ENCODE measurements around the gene COL13A1.
A peak's percentile ranks its signal among the peaks of the same experiment; 100 is the strongest.

Gene COL13A1

DNA sequence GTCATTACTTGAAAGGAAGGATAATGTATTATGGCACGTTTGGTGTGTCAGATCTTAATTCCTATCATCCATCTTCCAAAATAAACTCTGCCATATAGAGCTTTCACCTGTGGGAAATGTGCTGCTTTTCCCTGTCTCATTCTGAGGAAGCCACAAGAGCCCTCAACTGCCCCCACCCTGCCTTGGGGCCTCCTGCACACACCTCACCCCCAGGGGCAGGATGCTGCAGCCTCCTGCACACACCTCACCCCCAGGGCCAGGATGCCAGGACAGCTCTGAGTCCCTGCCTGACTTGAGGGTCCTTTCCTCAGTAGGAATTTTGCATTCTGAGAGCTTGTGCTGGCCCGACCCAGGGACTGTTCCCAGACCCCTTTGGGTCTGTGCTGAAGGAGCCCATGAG, 67.1 kb downstream of the COL13A1 start:
- DNase-seq (ENCODE audit: low spot score), result no peak

DNA sequence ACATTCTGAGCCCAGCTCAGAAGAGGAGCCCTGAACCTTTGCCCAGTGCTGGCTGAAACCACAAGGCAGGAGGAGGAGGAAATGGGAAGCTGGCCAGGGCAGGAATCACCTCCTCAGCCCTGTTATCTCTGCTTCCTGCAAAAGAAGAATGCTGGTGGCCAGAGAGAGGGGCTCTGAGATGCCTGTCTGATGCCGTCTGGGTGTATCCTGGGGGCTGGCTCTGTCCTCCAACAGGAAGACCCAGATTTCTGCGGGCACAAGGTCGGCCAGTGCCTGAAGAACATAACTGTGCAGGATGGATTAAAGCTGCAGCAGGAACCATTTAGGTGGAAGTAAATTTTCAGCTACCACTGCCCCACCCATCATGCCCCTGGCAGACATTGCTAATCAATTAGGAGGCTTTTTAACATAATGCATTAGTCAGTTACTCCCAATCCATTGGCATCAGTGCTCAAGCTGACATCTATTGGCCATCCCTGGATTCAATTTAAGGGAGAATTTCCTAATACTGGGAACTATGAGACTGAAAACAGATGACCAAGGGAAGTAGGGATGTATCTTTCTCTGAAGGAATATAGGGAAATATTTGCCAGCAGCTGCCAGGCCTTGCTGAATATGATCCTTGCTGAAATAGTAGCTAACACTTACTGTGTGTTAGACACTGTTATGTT, 67.7 kb downstream of the COL13A1 start:
- DNase-seq (ENCODE audit: low spot score), result peak; percentile 74

DNA sequence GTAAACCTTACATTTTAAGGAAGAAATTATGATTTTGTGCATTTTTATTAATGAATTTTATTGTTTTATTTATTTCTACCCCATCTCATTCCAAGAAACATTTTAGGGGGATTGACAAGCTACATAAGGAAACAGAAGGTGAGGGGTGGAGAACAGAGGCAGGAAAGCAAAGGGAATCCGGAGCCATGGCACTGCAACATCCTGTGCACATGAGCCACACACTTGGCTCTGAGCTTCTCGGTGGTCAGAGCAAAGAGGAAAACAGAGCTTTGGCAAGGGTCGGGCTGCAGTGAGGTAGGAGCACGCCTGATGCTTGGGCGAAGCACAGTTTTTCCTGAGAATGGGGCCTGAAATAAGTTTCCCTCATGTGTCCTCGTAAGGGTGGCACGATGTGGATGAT, 68.9 kb downstream of the COL13A1 start:
- DNase-seq (ENCODE audit: low spot score), result no peak

DNA sequence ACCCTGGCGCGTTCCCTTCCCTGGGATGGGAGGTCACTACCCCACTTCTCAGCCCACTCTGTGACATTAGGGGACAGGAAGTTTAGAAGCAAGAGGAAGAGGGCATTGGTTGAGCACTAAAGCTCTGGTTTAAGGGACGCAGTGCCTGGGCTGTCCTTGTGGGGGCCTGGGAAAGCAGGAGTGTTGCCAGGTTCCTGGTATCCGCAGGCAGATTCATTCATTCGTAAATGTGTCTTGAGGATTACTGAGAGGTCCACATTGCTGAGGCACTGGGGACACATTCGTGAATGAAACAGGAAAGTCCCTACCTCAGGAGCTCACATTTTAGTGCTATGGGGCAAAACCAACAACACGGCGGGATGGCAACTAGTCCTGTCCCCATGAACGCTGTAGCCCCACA, 69.4 kb downstream of the COL13A1 start:
- DNase-seq (ENCODE audit: low spot score), result no peak

DNA sequence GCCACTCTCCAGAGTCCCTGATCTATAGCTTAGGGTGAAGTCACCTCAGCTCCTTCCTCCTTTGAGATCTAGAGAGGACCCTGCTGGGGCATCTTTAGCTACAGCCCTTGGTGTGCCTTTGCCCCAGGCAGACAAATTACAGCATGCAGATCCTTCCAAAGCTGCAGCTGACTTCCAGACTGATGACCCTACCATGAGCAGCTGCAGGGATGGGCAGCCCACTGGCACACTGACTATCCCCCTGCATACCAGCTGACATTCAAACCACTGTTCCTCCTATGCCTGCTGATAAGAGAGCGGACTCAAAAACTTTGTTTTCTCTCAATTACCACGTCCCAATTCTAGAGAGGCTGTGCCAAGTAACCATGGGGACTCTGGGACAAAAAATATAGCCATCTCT, 70.6 kb downstream of the COL13A1 start:
- no peak for DNase-seq (ENCODE audit: low spot score)

DNA sequence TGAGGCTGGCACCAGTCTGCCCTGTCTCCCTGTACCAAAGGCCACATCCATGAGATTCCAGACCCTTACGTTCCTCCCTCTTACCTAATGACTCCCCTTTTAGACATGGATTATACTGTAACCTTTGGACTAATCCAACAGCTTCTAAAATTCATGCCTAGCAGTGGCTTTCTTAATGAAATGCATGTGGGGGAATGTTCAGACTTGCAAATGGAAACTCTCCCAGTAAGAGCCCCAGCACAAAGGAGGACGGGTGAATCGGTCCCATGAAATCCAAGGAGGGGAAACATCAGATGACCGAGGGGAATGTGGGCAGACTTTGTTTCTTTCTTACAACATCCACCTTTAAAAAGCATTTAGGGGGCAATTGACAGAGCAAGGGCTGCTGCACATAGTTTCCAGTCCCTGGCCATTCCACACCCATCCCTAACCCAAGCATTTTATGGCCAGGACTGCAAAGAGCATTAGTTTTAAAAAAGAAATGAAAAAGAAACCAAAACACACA, 71.5 kb downstream of the COL13A1 start:
- DNase-seq (ENCODE audit: low spot score), result no peak

DNA sequence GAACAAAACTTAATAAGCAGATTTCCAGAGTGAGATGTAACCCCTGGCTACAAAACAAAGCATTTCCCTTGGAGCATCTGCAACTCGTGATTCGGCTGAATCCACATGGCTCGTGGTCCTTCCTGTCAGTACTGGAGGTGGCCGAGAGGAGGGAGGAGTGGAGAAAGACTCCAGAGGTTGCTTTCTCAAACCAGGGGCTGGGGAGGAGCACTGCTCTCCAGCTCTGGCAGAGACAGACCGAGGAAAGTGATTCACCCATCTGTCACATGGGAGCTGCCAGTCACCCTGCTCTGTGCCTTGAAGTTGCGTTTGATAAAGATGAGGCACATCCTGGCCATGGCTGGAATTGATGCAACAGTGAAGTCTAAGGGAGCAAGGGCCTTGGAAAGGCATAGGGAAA, 72.7 kb downstream of the COL13A1 start:
- DNase-seq (ENCODE audit: low spot score), result peak; percentile 80

DNA sequence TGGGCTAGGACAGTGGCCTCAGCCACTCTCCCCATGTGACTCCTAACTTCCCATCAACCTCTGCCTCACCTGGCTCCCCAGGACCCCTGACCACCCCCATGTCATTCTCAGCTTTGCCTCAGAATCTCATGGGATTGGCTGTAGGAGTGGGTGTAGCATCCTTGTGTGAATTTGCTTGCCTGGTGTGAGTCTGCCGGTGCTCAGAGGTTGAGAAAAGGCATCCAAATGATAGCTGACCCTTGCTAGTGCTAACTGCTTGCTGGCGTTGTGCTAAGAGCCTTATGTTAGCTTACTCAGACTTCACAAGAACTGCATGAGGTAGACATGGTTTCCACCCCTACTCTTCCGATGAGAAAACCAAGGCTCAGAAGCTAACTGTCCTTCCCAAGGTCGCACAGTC, 74.2 kb downstream of the COL13A1 start:
- no peak for DNase-seq (ENCODE audit: low spot score)

DNA sequence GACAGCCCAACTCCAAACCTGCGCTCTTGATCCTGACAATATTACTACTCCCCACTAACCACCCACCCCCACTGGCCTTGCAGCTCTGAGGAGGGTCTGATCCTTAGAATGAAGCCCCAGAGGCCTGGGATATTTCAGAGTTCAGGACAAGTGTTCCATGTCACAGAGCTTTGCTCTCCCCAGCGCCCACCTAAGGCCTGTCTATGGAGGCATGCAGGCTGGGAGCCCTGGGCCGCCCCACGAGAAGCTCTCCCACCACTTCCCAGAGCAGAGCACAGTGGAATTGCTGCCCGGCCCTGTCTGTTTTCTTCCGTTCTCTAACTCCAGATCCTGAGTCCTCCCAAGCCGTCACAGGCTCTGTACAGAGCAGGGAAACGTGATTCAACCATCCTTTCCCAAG, 74.6 kb downstream of the COL13A1 start:
- no peak for DNase-seq (ENCODE audit: low spot score)

DNA sequence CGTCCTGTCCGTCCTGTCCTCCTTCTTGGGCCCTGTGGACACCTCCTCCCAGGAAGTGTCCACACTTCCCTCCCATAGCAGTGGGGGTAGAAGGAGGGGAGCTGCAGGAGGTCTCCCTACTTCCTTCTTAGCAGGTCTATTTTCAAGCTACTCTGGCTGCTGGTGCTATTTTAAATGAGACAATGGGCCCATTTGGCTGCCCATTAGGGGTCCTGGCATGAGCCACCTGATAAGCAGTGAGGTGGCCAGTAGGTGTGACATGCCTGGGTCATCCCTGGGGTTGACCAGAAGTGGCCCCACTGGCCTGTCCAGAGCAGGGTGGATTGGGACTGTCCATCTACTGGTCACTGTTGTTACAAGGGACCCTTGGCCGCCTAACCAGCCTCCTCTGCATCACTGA, 75.2 kb downstream of the COL13A1 start:
- no peak for DNase-seq (ENCODE audit: low spot score)

DNA sequence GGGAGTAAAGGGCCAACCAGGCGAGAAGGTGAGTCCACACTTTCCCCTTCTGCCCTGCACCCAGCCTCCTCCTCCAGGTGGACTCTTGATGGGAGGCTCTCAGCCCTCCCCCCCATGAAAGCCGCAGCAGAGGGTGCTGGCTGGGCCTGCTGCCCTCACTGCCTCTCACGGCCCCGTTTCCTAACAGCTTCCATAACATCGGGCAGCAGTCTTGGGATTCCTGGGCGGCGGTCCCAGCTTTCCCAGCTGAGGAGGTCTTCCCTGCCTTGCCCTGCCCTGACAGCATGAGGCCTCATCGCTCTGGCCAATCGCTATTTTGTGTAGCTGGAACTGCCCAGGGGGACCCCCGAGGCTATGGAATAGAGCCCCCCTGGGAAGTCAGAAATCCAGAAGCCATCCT, 76.3 kb downstream of the COL13A1 start:
- no peak for DNase-seq (ENCODE audit: low spot score)

DNA sequence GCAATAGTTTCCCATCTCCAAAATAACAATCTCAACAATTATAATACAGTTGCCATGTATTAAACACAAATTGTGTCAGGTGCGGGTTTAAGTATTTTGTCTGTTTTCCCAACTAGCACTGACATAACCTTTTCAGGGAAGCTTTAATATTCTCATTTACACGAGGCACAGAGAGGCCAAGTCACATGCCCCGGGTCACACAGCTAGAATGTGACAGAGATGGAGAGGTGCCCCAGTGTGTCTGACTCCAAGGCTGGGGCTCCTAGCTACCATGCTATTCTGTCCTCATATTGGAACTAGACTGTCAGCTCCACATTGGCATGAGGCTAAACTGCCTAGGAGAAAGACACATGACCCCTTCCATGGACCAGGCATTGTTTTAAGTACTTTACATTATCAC, 77.2 kb downstream of the COL13A1 start:
- DNase-seq (ENCODE audit: low spot score), result no peak

DNA sequence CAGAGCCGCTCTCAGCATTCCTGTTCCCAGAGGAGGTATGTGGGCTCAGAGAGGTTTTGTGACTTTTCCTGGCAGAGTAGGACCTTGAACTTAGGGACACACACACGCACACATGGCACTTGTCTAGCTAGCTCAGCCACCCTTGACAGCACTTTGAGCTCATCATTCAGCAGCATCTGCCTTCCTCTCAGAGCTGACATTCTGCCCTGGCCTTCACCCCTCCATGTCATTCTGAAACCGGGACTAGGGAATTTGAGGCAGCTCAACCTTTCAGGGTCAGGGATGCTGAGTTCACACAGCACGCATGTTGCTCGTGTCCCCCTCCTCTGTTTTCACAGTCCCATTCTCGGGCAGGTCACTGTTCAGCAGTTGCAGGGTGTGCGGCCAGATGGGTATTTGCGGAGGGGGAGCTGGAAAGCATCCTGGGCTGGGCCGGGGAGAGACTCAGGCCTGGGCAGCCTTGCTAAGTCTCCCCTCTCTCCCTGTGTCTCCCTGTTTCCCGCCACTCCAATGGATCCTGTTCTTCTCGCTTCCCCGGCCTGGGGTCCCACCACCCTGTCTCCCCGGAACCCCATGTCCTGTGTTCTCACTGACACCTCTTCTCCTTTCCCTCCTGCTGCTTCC, 78.0 kb downstream of the COL13A1 start:
- no peak for DNase-seq (ENCODE audit: low spot score)

DNA sequence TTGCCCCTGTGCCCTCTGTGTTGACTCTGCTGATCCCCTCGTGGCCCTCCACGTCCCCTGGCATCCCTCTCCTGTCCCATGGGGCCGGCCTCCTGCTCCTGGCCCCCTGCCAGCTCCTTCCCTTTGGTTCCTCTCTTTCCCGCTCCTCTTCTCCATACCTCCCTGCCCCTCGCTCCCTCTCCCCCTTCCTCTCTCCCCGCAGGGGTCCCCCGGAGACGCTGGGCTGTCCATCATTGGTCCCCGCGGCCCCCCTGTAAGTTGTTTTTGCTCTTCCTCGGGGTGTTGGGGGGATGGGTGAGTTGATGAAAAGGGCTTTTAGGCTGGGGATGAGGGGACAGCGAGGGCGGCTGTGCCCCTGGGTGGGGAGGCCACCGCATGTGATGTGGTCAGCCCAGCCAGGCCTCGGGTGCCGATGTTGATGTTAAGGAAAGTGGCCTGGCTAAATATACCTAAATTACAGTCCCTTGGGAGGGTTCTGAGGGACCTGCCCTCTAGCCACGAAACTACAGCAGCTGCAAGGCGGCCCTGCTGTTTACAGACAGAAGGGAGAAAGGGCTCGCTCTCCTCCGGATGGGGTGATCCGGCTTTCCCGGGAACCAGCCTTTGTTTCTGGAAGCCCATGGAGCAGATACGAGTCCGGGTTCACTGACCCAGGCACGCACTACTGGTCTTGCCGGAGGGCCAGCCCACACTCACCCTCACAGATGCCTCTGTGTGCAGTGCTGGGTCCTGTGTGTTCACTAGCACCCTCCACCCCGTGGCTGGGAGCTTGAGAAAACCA, 78.8 kb downstream of the COL13A1 start:
- no peak for DNase-seq (ENCODE audit: low spot score)

DNA sequence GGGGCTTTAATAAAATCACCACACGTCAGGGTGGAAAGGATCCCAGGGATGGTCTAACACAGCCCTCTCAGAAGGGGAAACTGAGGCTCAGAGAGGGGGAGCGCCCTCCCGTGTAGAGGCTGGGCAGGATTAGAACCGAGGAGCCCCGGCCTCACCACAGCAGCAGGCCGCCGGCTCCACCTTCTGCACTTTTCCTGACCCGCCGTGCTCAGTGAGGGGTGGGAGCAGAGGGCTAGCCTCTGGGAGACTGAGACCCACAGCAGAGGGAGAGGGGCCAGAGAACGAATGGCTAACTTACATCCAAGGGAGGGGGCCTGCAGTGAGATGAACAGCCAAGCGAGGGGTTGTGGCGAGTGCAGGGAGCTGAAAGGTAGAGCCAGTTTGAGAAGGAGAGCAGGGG, 79.5 kb downstream of the COL13A1 start:
- DNase-seq (ENCODE audit: low spot score), result no peak

DNA sequence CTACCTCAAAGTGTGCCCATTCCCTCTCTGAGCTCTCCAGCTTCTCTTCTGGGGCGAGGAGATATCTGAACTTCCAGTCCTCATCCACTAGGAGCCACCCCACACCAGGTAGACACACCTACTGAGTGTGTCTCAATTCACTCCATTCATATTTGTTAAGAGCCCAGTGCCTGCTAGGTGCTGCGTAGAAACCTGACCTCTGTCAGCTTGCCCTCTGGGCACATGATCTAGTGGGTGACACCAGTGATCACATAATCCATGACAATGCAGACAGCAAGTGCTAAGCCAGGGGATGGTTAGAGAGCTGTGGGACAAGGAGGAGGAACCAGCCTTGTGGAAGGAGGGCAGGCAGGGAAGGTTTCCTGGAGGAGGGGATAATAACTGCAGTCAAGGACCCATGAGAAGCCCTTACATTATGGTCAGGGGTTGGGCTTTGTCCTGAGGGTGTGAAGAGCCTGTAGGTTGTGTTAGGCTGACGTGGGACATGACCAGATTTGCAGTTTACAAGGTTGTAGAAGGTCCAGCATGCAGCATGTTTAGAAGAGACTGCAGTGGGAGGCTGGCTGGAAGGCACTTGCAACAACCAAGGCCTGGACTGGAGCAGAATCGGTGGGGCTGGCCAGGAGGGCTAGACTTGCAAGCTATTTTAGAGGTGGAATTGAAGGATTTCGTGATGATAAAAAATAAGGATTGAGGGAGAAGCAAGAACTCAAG, 81.8 kb downstream of the COL13A1 start:
- DNase-seq (ENCODE audit: low spot score), result no peak

DNA sequence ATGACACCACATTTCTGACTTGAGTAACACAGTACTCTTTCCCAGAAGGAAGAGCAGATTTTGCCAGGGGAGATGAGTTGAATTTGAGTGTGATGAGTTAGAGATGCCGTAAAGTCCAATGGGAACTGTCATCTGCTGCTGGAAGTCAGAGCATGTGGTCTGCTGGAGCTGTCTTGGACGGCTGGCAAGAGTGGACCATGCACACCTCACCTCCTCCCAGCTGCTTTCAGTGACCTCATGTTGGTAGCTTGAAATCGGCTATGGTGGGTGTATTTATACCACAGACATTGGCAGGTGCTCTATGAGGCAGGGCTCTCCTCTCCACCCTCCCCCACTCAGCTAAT, 82.3 kb downstream of the COL13A1 start:
- DNase-seq (ENCODE audit: low spot score), result no peak

DNA sequence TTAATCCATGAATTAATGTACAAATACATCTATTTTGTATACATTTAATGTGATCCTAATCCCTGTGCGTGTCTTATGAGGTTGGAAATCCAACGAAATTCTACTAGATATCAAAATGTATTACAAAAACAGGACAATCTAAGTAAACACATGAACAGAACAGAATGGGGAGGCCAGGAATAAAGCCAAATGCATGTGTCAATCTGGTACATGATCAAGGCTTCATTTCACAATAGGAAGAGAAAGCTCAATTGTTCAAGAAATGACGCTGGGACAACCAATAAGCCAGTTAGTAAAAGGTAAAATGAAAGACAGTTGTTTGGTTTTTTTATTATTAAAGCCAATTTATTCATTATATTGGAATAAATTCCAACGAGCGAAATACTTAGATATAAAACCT, 83.0 kb downstream of the COL13A1 start:
- DNase-seq (ENCODE audit: low spot score), result no peak

DNA sequence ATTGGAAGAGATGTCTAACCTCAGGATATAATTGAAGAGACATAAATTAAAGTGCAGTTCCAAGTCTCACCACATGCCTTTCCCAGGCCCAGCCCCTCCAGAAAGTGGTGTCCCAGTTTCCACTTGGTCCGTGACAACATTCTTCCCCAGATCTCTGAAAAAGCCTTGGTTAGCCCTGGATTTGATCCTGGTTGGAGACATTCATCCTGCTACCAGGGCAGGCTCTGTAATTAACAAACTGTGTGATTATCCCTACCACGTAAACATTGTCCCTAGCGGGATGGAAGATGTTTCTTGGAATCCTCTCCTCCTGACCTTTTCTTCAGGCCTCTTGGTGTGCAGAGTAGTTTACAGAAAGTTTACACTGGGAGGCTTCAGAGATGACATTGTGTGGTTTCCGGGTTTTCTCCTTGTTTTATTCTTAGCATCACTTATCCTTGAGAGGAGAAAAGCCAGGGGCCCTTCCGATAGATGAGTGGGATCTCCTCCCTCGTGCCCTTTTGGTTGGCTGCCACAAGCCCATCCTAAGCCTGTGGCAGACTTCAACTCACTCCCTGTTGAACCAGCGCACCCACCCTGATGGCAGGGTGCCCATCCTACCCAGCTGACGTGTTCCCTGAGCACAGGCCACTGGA, 83.8 kb downstream of the COL13A1 start:
- peak; percentile 52 for DNase-seq (ENCODE audit: low spot score)

DNA sequence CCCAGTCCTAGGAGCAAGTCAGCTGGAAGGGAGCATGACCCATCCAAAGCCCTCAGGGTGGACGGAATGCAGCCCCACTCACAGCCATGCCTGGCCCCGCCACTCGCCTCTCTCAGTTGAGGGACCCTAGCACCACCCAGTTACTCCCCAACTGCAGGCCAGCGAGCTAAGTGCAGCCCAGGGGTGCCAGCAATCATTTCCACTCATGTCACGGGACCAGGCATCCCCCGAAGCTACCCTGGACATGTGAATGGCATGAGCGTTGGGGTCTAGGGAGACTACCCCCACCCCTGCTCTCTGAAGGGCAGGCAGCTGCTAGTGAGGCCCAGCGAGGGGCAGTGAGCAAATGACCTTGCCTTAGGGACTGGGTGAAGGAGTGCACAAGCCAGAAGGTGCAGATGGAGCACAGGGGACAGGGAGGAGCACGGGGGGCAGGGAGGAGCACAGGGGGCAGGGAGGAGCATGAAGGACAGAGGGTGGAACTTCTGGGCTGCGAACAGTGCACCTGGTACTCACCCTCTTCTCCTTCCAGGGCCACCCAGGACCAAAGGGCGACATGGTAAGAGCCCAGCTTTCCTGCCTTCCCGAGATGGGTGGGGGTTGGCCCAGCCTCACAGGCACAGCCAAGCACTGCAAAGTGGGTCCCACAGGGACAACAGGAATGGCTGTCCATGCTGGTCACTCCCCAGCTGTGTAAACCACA, 87.3 kb downstream of the COL13A1 start:
- DNase-seq (ENCODE audit: low spot score), result no peak

DNA sequence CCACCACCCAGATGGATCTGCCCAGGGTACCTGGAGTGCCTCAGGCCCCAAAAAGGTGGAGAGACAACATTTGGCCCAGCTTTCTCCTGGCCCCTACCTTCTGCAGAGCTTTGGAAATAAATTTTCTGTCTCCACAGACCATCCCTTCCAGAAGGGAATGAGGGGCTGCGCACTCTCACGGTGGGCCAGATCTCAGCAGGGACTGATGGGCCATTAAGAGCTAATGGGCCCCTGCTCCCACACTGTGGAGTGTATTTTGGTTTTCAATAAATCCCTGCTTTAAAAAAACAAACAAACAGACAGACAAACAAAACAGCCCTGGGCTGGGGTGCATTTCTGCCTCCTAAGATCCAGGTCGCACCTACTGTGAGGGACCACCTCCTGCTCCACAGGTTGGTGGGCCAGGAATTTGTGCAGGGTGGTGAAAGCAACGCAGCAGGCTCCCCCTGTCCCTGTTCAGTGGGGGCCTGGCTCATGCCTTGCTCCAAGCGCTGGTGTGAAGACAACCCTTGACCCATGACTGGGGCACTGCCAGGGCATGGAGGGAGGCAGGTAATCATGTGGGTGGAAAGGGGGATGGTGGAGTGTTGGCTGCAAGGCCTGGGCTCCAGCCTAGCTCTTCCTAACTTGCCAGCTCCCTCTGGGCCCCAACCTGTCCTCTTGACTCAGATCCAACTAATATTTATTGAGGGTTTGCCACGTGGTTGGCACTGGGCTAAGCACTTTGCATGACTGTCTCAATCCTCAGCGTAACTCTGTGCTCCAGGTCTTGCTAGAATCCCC, 88.5 kb downstream of the COL13A1 start:
- no peak for DNase-seq (ENCODE audit: low spot score)
